ENCODE results near the gene PUS7.
A peak's percentile ranks its signal among the peaks of the same experiment; 100 is the strongest.
"Not testable (repeated sequence)": the region's sequence is repeated elsewhere in the genome, so short reads cannot be mapped to it uniquely, and the experiment has no call there.

Gene PUS7

GRCh38 chr7:105532709-105533460 lies 10.8 kb upstream of the PUS7 start:
- DNase-seq (ENCODE audit: low read depth), result no peak
- no peak for TF ChIP-seq CTCF (conservative IDR thresholded peaks at IDR 0.05; ENCODE audit: low read depth, low read length)
- H3K4me3 ChIP-seq (ENCODE audit: low read length), result peak overlapping the region; percentile 95

GRCh38 chr7:105531792-105532671 lies 10.0 kb upstream of the PUS7 start, which contains the start of gene RINT1:
Gene RINT1 (plus strand): TSS chr7:105532201. CDS start chr7:105532316, 115 bp downstream.
- peak; percentile 79 for TF ChIP-seq CTCF (conservative IDR thresholded peaks at IDR 0.05; ENCODE audit: low read depth, low read length)
- DNase-seq (ENCODE audit: low read depth), result peak; percentile 77
- peak within 1 kb of the TSS; percentile 95 for H3K4me3 ChIP-seq (ENCODE audit: low read length)

- no peak for TF ChIP-seq CTCF (conservative IDR thresholded peaks at IDR 0.05; ENCODE audit: low read depth, low read length)
- no peak for DNase-seq (ENCODE audit: low read depth)
- H3K4me3 ChIP-seq (ENCODE audit: low read length), result no peak overlapping the region
Observed at GRCh38 chr7:105530546-105530945, 8.5 kb upstream of the PUS7 start.

- H3K4me3 ChIP-seq (ENCODE audit: low read length), result no peak overlapping the region
- no peak for DNase-seq (ENCODE audit: low read depth)
- TF ChIP-seq CTCF (conservative IDR thresholded peaks at IDR 0.05; ENCODE audit: low read depth, low read length), result no peak
Observed at GRCh38 chr7:105530126-105530525, 8.1 kb upstream of the PUS7 start.

- not testable (repeated sequence) for DNase-seq (ENCODE audit: low read depth); H3K4me3 ChIP-seq (ENCODE audit: low read length)
Observed at GRCh38 chr7:105527737-105528136, 5.7 kb upstream of the PUS7 start.

GRCh38 chr7:105524840-105525239 lies 2.8 kb upstream of the PUS7 start:
- DNase-seq (ENCODE audit: low read depth), result no peak
- no peak for TF ChIP-seq CTCF (conservative IDR thresholded peaks at IDR 0.05; ENCODE audit: low read depth, low read length)
- H3K4me3 ChIP-seq (ENCODE audit: low read length), result no peak overlapping the region

GRCh38 chr7:105524423-105524822 lies 2.4 kb upstream of the PUS7 start:
- DNase-seq (ENCODE audit: low read depth); H3K4me3 ChIP-seq (ENCODE audit: low read length): not testable (repeated sequence)

Data from retinal pigment epithelial cell (primary cell).